Activated gamma-delta T cell (primary cell): ENCODE results near the gene LIN7B.

ENCODE experiments used
- DNase-seq: peaks from one replicate; lab custom pipeline; 2025; lab: John Stamatoyannopoulos, UW

Gene LIN7B

DNA sequence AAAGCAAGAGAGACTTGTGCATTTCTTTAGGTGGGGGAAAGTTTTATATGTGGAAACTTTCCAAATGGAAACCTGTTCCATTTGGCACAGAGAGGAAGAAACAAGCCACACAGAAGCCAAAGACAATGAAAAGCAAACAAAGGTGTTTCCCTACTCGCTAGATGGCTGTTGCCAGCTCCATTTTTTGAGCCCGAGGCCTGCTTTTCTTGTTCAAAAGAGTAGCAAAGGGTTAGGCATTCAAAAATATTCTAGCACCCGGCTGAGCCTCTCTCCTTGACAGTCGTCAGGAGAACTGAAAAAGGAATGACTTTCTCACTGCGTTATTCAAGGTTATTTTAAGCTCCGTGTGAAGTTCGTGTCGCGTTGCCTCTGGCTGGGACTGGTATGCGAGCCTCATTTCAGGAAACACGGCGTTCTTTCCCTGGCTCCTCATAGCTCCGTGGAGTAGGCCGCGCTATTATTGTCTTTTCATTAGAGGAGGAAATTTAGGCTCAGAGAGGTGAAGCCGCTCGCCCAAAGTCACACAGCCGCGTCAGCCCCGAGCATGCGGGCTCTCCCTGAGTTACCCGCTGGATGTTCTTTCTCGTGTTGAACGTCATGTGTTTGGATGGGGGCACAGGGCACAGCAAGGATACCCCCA lies 51.1 kb downstream of the LIN7B start:
- no peak for DNase-seq

DNA sequence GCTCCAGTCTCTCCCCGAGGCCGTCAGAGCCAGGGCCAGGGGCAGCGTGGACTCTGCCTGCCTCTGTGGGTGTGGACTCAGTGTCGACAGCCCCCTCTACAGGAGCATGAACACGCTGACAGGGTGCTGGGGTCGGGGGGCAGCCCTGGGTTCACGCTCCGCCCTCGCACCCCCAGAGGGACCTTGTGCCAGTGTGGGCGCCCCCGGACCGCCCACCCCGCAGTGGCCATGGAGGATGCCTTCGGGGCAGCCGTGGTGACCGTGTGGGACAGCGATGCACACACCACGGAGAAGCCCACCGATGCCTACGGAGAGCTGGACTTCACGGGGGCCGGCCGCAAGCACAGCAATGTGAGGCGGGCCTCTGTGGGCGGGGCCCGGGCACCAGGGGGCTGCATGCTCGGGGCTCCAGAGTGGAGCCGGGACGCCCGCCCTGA lies 51.7 kb downstream of the LIN7B start:
- DNase-seq: no peak

- DNase-seq: no peak
These were observed 53.8 kb downstream of the LIN7B start for GRCh38 chr19:49167857-49168409.
